GM19463 (cell line): ENCODE results near the gene ANO6.
"Not testable (repeated sequence)": the region's sequence is repeated elsewhere in the genome, so short reads cannot be mapped to it uniquely, and the experiment has no call there.

Experiments used
- ATAC-seq: cut with Tn5 transposase; IDR thresholded peaks from one replicate; pipeline ENCODE4 v1.9.1; 2021; ENCODE audit warnings: mild to moderate bottlenecking, moderate library complexity; ENCODE audit not compliant: unreplicated experiment

Gene ANO6

GRCh38 chr12:45215419-45216229, at the start of gene ANO6:
Gene ANO6 (plus strand): TSS chr12:45216095. CDS start chr12:45216322, 227 bp downstream.
- ATAC-seq = peak; percentile 61

- no peak for ATAC-seq
These were observed 46.9 kb upstream of the ANO6 start for GRCh38 chr12:45168976-45169375.

- no peak for ATAC-seq
These were observed 45.3 kb upstream of the ANO6 start for GRCh38 chr12:45170456-45171042.

GRCh38 chr12:45173293-45173692, 42.6 kb upstream of the ANO6 start:
- not testable (repeated sequence) for ATAC-seq

GRCh38 chr12:45174595-45174994, 41.3 kb upstream of the ANO6 start:
- ATAC-seq = no peak

GRCh38 chr12:45178771-45179170, 37.1 kb upstream of the ANO6 start:
- ATAC-seq = no peak

GRCh38 chr12:45182511-45182910, 33.4 kb upstream of the ANO6 start:
- no peak for ATAC-seq

GRCh38 chr12:45183246-45183645, 32.6 kb upstream of the ANO6 start:
- no peak for ATAC-seq

GRCh38 chr12:45184147-45184963, 31.5 kb upstream of the ANO6 start:
- no peak for ATAC-seq

- no peak for ATAC-seq
These were observed 29.1 kb upstream of the ANO6 start for GRCh38 chr12:45186762-45187161.

GRCh38 chr12:45189766-45190403, 26.0 kb upstream of the ANO6 start:
- no peak for ATAC-seq

GRCh38 chr12:45191239-45191638, 24.7 kb upstream of the ANO6 start:
- ATAC-seq = no peak

GRCh38 chr12:45192707-45193106, 23.2 kb upstream of the ANO6 start:
- no peak for ATAC-seq

- no peak for ATAC-seq
These were observed 15.3 kb upstream of the ANO6 start for GRCh38 chr12:45200491-45201043.

- ATAC-seq = no peak
These were observed 12.1 kb upstream of the ANO6 start for GRCh38 chr12:45203767-45204166.

- no peak for ATAC-seq
These were observed 11.1 kb upstream of the ANO6 start for GRCh38 chr12:45204757-45205156.

- ATAC-seq = peak; percentile 86
These were observed 10.6 kb upstream of the ANO6 start for GRCh38 chr12:45205165-45205825.

GRCh38 chr12:45208604-45209487, 7.0 kb upstream of the ANO6 start:
- ATAC-seq = no peak

GRCh38 chr12:45209784-45210183, 6.1 kb upstream of the ANO6 start:
- ATAC-seq = no peak
